ENCODE data around the gene KRT38. TPM values are rescaled to one million over a fixed set of nuclear protein-coding genes. Genes with fewer than 3 reads are reported as not detected.
A peak's percentile ranks its signal among the peaks of the same experiment; 100 is the strongest.

The KRT38 gene
- total RNA-seq, 2 experiments from 2014 or later = not detected

DNA sequence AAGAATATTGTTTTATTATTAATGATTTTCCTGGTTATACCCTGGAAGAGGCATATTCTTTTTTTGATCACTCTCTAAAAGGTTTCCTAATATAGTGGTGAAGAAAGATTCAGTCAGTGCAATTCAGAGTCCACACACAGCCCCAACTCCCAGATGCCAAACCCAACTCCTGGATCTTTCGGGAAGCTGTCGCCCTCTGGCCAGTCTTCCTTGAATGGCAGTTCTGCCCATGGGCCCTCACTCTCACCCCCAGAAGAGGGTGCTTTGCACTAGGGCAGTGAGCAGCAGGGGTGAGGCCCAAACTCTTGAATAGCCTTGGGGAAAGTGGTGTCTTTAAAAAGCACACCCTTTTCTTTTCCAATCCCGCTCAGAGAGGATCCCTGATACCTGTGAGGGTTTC is 15.4 kb upstream of the KRT38 start:
- Mint-ChIP-seq H3K27me3 (no peaks in the 10 kb centered on the region), H3K27ac (no peak overlapping the region), H3K4me1 (no peaks in the 10 kb centered on the region), H3K4me3 (no peak overlapping the region), H3K36me3 (ENCODE audit: low read depth) (no peaks in the 10 kb centered on the region), H3K9me3 (ENCODE audit: low read depth) (no peaks in the 10 kb centered on the region)
- ChIA-PET POLR2A (no interaction called here), CTCF (no interaction called here)
- no peak for DNase-seq
- intact Hi-C loops (cut with DNase I, micrococcal nuclease) = no loop called here
- ATAC-seq = no peak

DNA sequence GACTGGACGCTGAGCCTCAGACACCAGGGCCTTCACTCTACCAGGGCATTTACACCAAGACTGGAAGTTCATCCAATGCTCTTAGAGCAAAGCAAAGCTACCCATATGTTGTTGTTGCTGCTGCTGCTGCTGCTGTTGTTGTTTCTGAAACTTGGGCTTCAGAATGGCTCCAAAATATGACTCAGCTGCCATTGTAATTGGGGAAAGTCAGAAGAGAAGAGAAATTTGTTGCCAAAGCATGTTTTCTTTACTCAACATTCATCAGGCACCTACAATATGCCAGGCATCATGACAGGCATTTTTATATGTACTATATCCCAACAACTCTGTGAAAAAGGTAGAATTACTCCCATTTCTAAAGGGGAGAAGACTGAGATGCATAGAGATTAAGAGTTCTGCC is 14.5 kb upstream of the KRT38 start:
- H3K4me1 Mint-ChIP-seq = no peaks in the 10 kb centered on the region
- CTCF ChIA-PET = no interaction called here
- no peak overlapping the region for H3K4me3 Mint-ChIP-seq
- intact Hi-C loops (cut with DNase I, micrococcal nuclease) = no loop called here
- DNase-seq (no peak), ATAC-seq (no peak)
- no peaks in the 10 kb centered on the region for H3K9me3 Mint-ChIP-seq (ENCODE audit: low read depth)
- POLR2A ChIA-PET = no interaction called here
- no peaks in the 10 kb centered on the region for H3K36me3 Mint-ChIP-seq (ENCODE audit: low read depth)
- no peaks in the 10 kb centered on the region for H3K27me3 Mint-ChIP-seq
- H3K27ac Mint-ChIP-seq = no peak overlapping the region

DNA sequence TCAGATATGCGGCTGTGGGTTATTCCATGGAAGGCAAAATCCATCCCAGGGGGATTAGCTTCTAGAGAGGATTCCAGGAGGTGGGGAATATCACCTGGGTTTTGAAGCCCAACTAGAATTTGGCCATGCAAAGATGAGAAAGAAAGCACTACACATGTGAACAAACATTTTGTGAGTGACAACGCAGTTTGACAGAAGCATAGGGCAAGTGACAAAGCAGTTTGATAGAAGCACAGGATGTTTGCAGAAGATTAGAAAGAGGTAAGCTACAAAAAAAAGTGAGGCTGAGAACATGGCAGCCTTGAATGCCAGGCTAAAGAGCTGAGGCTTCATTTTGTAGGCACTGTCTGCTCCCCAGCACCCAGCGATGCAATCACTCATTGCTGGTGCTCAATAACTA is 12.3 kb upstream of the KRT38 start:
- Mint-ChIP-seq H3K36me3 (ENCODE audit: low read depth) (no peaks in the 10 kb centered on the region), H3K9me3 (ENCODE audit: low read depth) (no peaks in the 10 kb centered on the region), H3K27me3 (no peaks in the 10 kb centered on the region), H3K27ac (no peak overlapping the region), H3K4me3 (no peak overlapping the region), H3K4me1 (no peaks in the 10 kb centered on the region)
- ATAC-seq (no peak), DNase-seq (no peak)
- CTCF ChIA-PET = interaction anchor here (0.7 kb wide), 1 partner anchor 201 kb away, joined by 3 read pairs; no protein-coding TSS in a partner anchor
- POLR2A ChIA-PET = no interaction called here
- intact Hi-C loops (cut with DNase I, micrococcal nuclease) = no loop called here

DNA sequence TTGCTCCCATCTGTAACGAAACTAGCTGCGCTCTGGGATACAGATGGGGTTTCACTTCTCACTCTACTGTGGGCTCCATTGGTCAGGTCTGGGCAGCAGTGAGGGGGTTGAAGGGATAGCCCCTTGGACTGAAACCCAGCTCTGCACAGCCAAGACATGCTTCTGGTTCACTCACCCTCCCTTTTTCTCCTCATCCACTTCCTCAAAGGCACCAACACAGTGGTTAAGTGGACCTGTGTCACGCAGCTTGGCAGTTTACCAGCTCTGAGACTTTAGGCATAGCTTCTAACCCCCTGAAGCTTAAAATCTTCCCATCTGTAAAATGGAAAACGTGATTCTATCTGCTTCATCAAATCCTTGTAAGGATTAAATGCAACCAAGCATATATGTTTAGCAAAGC is 11.5 kb upstream of the KRT38 start:
- ATAC-seq = no peak
- no peak overlapping the region for H3K4me3 Mint-ChIP-seq
- H3K4me1 Mint-ChIP-seq = no peaks in the 10 kb centered on the region
- ChIA-PET CTCF (interaction anchor here (0.9 to 1.0 kb wide), 2 partner anchors 9 to 22 kb away, joined by 3 to 4 read pairs; no protein-coding TSS in a partner anchor), POLR2A (no interaction called here)
- H3K27ac Mint-ChIP-seq = no peak overlapping the region
- no peak for DNase-seq
- intact Hi-C loops (cut with DNase I, micrococcal nuclease) = no loop called here
- H3K36me3 Mint-ChIP-seq (ENCODE audit: low read depth) = no peaks in the 10 kb centered on the region
- H3K27me3 Mint-ChIP-seq = no peaks in the 10 kb centered on the region
- H3K9me3 Mint-ChIP-seq (ENCODE audit: low read depth) = no peaks in the 10 kb centered on the region

DNA sequence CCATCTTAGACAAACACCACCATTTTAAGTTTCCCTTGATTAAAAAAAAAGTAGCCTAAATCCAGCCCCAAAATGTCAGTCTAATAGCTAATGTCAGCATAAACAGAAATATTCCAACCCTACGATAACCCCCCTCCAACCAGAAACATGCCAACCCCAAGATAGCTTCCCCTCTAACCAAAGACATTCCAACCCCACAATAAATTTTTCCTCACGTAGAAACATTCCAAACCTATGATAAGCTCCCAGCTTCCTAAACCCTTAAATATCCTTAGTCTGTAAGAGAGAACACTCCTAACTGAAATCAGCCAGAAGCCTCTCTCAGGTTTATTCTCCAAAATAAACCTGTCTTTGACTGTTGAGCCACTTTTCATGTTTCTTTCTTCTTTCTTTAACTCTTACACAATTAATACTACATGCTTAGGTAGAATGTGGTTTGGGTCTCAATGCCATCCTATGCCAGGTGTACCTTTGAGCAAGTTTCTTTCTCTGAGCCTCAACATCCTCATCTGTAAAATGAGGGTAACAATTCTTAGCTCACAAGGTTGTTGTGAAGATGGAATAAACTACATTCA is 10.5 kb upstream of the KRT38 start:
- Mint-ChIP-seq H3K4me1 (no peaks in the 10 kb centered on the region), H3K9me3 (ENCODE audit: low read depth) (no peaks in the 10 kb centered on the region), H3K27me3 (no peaks in the 10 kb centered on the region), H3K36me3 (ENCODE audit: low read depth) (no peaks in the 10 kb centered on the region), H3K27ac (no peak overlapping the region), H3K4me3 (no peak overlapping the region)
- ChIA-PET CTCF (interaction anchor here (0.7 to 1.0 kb wide), 2 partner anchors 24 to 201 kb away, joined by 4 read pairs; no protein-coding TSS in a partner anchor), POLR2A (no interaction called here)
- no peak for ATAC-seq
- no peak for DNase-seq
- intact Hi-C loops (cut with DNase I, micrococcal nuclease) = no loop called here

DNA sequence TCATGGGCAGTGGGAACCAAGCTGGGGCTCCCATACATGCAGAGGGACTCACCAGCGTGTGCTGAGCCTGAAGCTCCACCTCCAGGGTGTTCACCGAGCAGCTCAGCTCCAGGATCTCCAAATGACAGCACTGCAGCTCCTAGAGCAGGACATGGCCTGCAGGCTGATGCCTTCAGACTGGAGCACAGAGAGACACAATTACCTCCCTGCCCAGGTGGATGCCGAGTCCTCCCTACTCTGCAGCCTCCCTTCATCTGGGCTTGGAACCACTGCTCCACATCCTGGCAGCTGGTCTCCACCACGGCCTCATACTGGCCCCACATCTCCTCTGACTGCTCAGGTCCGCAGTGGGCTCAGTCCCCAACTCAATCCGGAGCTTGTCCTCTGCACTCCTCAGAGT is 8.2 kb upstream of the KRT38 start:
- Mint-ChIP-seq H3K4me1 (no peaks in the 10 kb centered on the region), H3K36me3 (ENCODE audit: low read depth) (no peaks in the 10 kb centered on the region)

DNA sequence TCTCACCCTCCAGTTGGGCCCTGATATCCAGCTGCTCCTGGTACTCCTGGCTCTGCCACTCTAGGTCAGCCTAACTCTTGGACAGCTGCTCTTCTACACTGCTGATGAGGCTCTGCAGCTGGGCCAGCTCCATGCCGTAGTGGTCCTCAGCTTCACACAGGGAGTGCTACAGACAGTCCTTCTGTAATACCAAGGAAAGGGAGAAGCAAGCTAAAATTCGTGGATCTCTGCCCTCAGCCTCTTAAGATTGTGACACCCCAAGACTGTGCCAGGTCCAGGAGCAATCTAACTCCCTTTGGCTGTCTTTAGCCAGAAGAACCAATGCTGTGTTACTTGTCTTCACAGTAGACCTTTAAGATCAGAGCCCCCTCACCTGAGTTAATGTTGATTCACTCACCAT is 7.7 kb upstream of the KRT38 start:
- H3K4me3 Mint-ChIP-seq = no peak overlapping the region
- ChIA-PET CTCF (interaction anchor here (0.6 to 1.2 kb wide), 3 partner anchors 9 to 959 kb away, joined by 3 to 7 read pairs (median 3); no protein-coding TSS in a partner anchor), POLR2A (no interaction called here)
- no peaks in the 10 kb centered on the region for H3K4me1 Mint-ChIP-seq
- H3K9me3 Mint-ChIP-seq (ENCODE audit: low read depth) = no peaks in the 10 kb centered on the region
- peaks cover 3% of the 10 kb centered on the region for H3K27me3 Mint-ChIP-seq
- no peak overlapping the region for H3K27ac Mint-ChIP-seq
- intact Hi-C loops (cut with DNase I, micrococcal nuclease) = no loop called here
- ATAC-seq (no peak), DNase-seq (no peak)
- H3K36me3 Mint-ChIP-seq (ENCODE audit: low read depth) = no peaks in the 10 kb centered on the region

More for the DNA sequence above, 8.2 kb upstream of the KRT38 start:
- Mint-ChIP-seq H3K4me3 (no peak overlapping the region), H3K27ac (no peak overlapping the region), H3K27me3 (peaks cover 2% of the 10 kb centered on the region), H3K9me3 (ENCODE audit: low read depth) (no peaks in the 10 kb centered on the region)
- DNase-seq = no peak
- CTCF ChIA-PET = interaction anchor here (0.6 to 1.2 kb wide), 2 partner anchors 9 to 959 kb away, joined by 3 to 7 read pairs; no protein-coding TSS in a partner anchor
- POLR2A ChIA-PET = no interaction called here
- no peak for ATAC-seq
- intact Hi-C loops (cut with DNase I, micrococcal nuclease) = no loop called here

DNA sequence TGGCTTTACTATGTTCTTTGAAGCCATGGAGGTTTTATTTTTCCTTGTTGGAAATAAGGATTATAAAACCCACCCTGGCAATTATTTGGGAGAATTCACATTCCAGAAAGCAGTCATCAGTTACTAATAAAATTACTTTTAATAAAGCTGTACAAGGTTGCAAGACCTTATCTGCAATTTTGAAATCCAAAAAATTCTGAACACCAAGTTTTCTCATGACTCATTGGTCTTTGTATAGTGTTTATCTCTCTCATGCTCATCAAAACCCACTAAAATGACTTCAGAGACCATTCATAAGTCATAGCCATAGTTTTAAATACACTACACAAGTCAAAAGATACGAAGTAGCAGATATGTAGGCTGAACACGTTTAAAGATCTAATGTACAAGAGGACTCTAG is 6.0 kb upstream of the KRT38 start:
- Mint-ChIP-seq H3K4me1 (no peaks in the 10 kb centered on the region), H3K9me3 (ENCODE audit: low read depth) (no peaks in the 10 kb centered on the region), H3K27me3 (peaks cover 5% of the 10 kb centered on the region), H3K4me3 (no peak overlapping the region), H3K36me3 (ENCODE audit: low read depth) (no peaks in the 10 kb centered on the region), H3K27ac (no peak overlapping the region)
- ChIA-PET CTCF (interaction anchor here (1.1 kb wide), 1 partner anchor 14 kb away, joined by 3 read pairs; no protein-coding TSS in a partner anchor), POLR2A (no interaction called here)
- ATAC-seq (no peak), DNase-seq (no peak)
- intact Hi-C loops (cut with DNase I, micrococcal nuclease) = no loop called here

DNA sequence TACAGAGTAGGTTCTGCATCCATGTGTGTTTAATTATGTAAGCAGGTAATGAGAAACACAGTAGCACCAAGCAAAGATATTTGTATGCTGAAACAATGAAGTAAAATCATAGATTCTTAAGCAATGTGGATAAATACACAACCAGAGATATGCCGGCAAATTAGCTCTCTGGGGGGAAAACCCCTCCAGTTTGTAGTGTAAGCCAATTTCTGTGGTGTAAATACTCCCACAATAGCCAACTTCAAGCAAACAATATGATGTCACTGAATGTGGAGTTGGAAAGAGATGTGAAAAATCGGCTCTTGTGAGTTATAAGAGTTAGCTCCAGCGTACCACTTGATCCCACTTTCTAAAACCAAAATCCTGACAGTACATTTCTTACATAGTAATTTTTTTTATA is 3.9 kb upstream of the KRT38 start:
- peaks cover 5% of the 10 kb centered on the region for H3K27me3 Mint-ChIP-seq
- H3K4me3 Mint-ChIP-seq = no peak overlapping the region
- CTCF ChIA-PET = interaction anchor here (1.5 kb wide), 1 partner anchor 105 kb away, joined by 5 read pairs; no protein-coding TSS in a partner anchor
- POLR2A ChIA-PET = no interaction called here
- no peaks in the 10 kb centered on the region for H3K4me1 Mint-ChIP-seq
- no peaks in the 10 kb centered on the region for H3K9me3 Mint-ChIP-seq (ENCODE audit: low read depth)
- no peak for DNase-seq
- no peaks in the 10 kb centered on the region for H3K36me3 Mint-ChIP-seq (ENCODE audit: low read depth)
- intact Hi-C loops (cut with DNase I, micrococcal nuclease) = no loop called here
- ATAC-seq = no peak
- no peak overlapping the region for H3K27ac Mint-ChIP-seq

DNA sequence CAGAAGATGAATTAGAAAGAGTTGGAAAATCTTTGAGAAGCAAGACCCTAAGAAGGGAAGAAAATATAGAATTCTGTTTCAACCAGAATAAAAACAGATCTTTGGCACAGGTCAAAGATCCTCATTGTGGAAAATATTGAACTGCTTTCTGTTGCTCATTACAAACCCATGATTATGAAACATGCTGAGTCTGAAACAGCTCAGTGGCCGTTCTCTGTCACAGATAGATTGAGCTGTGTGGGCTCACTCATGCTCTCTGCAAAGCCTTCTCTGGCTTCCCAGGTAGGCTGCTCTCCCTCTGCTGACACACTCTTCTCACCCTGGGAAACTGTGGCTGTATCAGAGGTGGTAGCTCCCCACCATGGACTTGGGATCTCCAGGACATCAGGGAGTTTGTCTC is 3.4 kb upstream of the KRT38 start:
- ATAC-seq (peak; percentile 16), DNase-seq (no peak)
- ChIA-PET CTCF (interaction anchor here (1.5 kb wide), 1 partner anchor 105 kb away, joined by 5 read pairs; no protein-coding TSS in a partner anchor), POLR2A (no interaction called here)
- Mint-ChIP-seq H3K27ac (no peak overlapping the region), H3K4me1 (no peaks in the 10 kb centered on the region), H3K36me3 (ENCODE audit: low read depth) (no peaks in the 10 kb centered on the region), H3K4me3 (no peak overlapping the region), H3K9me3 (ENCODE audit: low read depth) (no peaks in the 10 kb centered on the region), H3K27me3 (peaks cover 5% of the 10 kb centered on the region)
- intact Hi-C loops (cut with DNase I, micrococcal nuclease) = no loop called here

DNA sequence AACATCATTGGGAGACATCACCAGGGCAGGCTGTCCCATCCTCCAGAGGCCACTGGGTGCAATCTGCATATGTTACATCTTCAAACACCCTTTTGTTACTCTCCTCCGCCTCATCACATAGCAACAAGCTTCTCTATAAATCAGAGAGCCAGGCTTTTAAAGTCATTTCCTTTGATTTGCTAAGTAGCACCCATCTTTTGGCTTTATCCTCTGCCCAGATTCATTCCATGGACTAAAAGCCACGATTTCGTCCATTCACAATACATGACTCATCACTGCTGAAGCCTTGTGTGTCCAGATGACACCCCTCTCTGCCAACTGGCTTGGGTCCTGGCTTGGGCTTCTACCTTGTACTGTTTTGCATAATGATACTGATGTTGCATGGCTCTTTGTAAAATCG is 2.0 kb upstream of the KRT38 start:
- no peaks in the 10 kb centered on the region for H3K36me3 Mint-ChIP-seq (ENCODE audit: low read depth)
- H3K27ac Mint-ChIP-seq = no peak overlapping the region
- no peaks in the 10 kb centered on the region for H3K9me3 Mint-ChIP-seq (ENCODE audit: low read depth)
- H3K4me3 Mint-ChIP-seq = no peak overlapping the region
- peaks cover 5% of the 10 kb centered on the region for H3K27me3 Mint-ChIP-seq
- CTCF ChIA-PET = no interaction called here
- intact Hi-C loops (cut with DNase I, micrococcal nuclease) = no loop called here
- POLR2A ChIA-PET = no interaction called here
- no peaks in the 10 kb centered on the region for H3K4me1 Mint-ChIP-seq
- no peak for ATAC-seq
- DNase-seq = no peak

DNA sequence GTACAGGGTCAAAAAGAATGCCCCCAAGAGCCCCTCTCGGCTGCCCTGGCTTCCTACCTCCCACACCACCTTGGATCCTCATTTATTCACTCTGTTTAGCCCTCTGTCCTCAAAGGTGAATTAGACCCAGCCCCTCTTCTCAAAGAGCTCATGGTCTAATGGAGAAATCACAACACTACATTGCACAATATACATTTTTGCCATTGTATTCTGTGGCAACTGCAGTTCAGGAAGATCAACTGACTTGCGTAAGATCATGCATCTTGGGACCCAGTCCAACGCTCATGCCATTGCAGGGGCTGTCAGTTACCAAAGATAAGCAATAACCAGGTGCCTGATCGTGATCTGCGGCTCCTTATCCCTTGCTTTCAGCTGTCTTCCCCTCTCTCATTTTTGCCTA is 1.4 kb downstream of the KRT38 start:
- intact Hi-C loops (cut with DNase I, micrococcal nuclease) = no loop called here

More for the DNA sequence above, 1.4 kb downstream of the KRT38 start:
- ChIA-PET POLR2A (no interaction called here), CTCF (interaction anchor here (1.0 kb wide), 1 partner anchor 209 kb away, joined by 3 read pairs; no protein-coding TSS in a partner anchor)
- Mint-ChIP-seq H3K9me3 (ENCODE audit: low read depth) (no peaks in the 10 kb centered on the region), H3K36me3 (ENCODE audit: low read depth) (no peaks in the 10 kb centered on the region), H3K27ac (no peak overlapping the region), H3K4me1 (no peaks in the 10 kb centered on the region), H3K27me3 (peaks cover 4% of the 10 kb centered on the region), H3K4me3 (no peak overlapping the region)
- ATAC-seq (no peak), DNase-seq (no peak)

Measured in activated CD4-positive, alpha-beta T cell treated with anti-CD3 and anti-CD28 coated beads for 36 hours (primary cell).